Measurements from ENCODE around the gene LEPROT. TPM values are rescaled to one million over a fixed set of nuclear protein-coding genes. Genes with fewer than 3 reads are reported as not detected.

Gene LEPROT
- total and polyA plus RNA-seq, 8 donors, result 16.9 to 45.5 (median 30.3) TPM

DNA sequence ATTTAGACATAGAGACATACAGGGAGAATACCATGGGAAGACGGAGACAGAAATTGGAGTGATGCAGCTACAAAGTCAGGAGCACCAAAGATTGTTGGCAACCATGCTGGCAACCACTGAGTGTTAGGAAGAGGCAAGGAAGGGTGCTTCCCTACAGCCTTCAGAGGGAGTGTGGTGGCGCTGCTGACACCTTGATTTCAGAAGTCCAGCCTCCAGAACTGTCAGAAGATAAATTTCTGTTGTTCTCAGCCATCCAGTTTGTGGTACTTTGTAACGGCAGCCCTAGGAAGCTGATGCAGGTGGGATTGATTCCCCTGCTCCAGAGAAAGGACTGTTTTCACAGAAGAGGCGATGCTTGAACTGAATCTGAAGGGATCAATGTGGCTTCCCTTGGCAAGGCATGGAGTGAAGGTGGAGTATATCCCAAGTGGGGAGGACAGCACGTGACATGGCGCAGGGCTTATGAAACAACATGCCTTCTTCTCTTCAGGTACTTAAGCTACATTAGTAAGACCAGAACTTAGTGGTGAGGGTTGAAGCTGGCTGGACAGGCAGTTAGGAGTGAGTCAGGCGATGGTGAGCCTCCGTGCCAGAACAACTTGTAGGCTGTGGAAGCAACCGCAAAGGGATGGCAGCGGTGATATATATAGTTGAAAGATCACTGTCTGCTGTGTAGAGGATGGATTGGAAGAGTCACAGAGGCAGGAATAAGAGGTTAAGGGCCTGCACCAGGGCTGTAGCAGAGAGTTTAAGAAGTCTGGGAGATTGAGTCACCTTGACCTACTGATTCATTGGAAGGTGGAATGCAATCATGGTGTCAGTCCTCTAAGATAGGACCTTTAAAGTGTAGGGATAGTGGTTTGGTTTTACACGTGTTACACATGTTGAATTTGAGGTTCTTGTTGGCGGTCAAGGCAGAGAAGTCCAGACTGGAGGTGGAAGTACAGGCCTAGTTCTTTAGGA lies 2.1 kb downstream of the LEPROT start:
- TF ChIP-seq, protein P1, sequence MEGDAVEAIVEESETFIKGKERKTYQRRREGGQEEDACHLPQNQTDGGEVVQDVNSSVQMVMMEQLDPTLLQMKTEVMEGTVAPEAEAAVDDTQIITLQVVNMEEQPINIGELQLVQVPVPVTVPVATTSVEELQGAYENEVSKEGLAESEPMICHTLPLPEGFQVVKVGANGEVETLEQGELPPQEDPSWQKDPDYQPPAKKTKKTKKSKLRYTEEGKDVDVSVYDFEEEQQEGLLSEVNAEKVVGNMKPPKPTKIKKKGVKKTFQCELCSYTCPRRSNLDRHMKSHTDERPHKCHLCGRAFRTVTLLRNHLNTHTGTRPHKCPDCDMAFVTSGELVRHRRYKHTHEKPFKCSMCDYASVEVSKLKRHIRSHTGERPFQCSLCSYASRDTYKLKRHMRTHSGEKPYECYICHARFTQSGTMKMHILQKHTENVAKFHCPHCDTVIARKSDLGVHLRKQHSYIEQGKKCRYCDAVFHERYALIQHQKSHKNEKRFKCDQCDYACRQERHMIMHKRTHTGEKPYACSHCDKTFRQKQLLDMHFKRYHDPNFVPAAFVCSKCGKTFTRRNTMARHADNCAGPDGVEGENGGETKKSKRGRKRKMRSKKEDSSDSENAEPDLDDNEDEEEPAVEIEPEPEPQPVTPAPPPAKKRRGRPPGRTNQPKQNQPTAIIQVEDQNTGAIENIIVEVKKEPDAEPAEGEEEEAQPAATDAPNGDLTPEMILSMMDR (IDR thresholded peaks at IDR 0.05), result no peak
- peaks cover 4 to 15% (median 11%) of the 10 kb centered on the region in 3 donors for H3K36me3 ChIP-seq
- intact Hi-C loops (cut with DNase I), result no loop called here
- DNase-seq (no peak), ATAC-seq (no peak), FAIRE-seq (no peak)
- peaks cover 7 to 24% (median 19%) of the 10 kb centered on the region in 3 donors for H3K4me1 ChIP-seq
- H3K9me3 ChIP-seq, result no peaks in the 10 kb centered on the region
- peak overlapping the region in 1 of 4 donors; percentile 99 for H3K27ac ChIP-seq
- no peaks in the 10 kb centered on the region for H3K27me3 ChIP-seq
- WGBS, 2 donors, result 85 to 89% methylated on average over 12 of the region's 12 CpGs
- peak overlapping the region in 2 of 4 donors; percentile 82 to 92 for H3K4me3 ChIP-seq

DNA sequence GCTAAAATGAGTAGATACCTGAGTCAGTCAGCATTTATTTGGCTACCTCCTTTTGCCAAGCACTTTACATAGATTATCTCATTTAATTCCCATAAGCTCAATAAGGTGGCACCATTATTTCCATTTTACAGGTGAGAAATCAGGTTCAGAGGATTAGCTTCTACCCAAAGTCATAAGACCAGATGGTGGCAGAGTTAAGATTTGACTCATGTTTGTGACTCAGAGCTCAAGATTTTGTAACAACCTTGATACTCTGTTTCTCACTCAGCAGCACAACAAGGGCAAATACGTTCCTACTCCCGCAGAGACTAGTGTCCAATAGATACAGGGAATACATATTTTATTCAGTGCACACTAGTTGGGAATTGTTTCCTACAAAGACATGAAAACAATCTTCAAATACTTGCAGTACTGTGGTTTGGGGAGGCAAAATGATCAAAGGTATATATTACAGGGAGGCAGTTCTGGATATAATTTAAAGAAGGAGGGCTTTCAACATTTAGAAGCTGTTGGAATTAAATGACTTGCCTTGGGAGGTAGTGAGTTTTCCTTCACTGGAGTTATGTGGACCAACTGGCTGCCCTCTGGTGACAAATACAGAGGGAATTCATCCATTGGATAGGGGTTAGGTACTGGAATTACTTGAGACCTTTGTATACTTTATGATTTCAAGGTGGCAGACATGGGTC lies 3.6 kb downstream of the LEPROT start:
- DNase-seq (no peak), ATAC-seq (no peak), FAIRE-seq (no peak)
- H3K27me3 ChIP-seq, result no peaks in the 10 kb centered on the region
- H3K36me3 ChIP-seq, result peaks cover 4 to 19% (median 11%) of the 10 kb centered on the region in 3 donors
- no peak overlapping the region for H3K27ac ChIP-seq
- WGBS, 2 donors, result 47 to 57% methylated on average over 2 of the region's 2 CpGs
- TF ChIP-seq, protein P1 (IDR thresholded peaks at IDR 0.05), result no peak
- no peak overlapping the region for H3K4me3 ChIP-seq
- intact Hi-C loops (cut with DNase I), result no loop called here
- no peaks in the 10 kb centered on the region for H3K9me3 ChIP-seq
- H3K4me1 ChIP-seq, result peaks cover 7 to 24% (median 19%) of the 10 kb centered on the region in 3 donors

DNA sequence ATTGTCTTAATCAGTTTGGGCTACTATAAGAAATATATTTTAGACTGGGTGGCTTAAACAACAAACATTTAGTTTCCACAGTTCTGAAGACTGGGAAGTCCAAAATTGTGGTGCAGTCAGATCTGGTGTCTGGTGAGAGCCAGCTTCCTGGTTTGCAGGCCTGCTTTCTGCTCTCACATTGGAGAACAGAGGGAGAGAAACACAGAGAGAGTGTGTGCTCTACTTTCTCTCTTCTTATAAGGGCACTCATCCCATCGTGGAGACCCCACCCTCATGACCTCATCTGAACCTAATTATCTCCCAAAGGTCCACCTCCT lies 4.1 kb downstream of the LEPROT start:
- peaks cover 4 to 24% (median 11%) of the 10 kb centered on the region in 3 donors for H3K36me3 ChIP-seq
- H3K4me3 ChIP-seq, result no peak overlapping the region
- TF ChIP-seq, protein P1 (IDR thresholded peaks at IDR 0.05), result no peak
- WGBS, 2 donors, result 76 to 80% methylated on average over 1 of the region's 1 CpG
- no peak for DNase-seq
- H3K9me3 ChIP-seq, result no peaks in the 10 kb centered on the region
- no peak overlapping the region for H3K27ac ChIP-seq
- peaks cover 7 to 21% (median 15%) of the 10 kb centered on the region in 3 donors for H3K4me1 ChIP-seq
- intact Hi-C loops (cut with DNase I), result no loop called here
- no peaks in the 10 kb centered on the region for H3K27me3 ChIP-seq
- FAIRE-seq, result no peak
- ATAC-seq, result no peak

GRCh38 chr1:65425006-65425405 lies 4.5 kb downstream of the LEPROT start:
- DNase-seq (no peak), ATAC-seq (no peak), FAIRE-seq (no peak)
- TF ChIP-seq, protein P1 (IDR thresholded peaks at IDR 0.05), result no peak
- H3K36me3 ChIP-seq, result peaks cover 4 to 27% (median 11%) of the 10 kb centered on the region in 3 donors
- intact Hi-C loops (cut with DNase I), result no loop called here
- H3K27me3 ChIP-seq, result no peaks in the 10 kb centered on the region
- no peak overlapping the region for H3K27ac ChIP-seq
- 92 to 100% methylated on average over 2 of the region's 2 CpGs for WGBS, 2 donors
- peaks cover 7 to 21% (median 15%) of the 10 kb centered on the region in 3 donors for H3K4me1 ChIP-seq
- H3K9me3 ChIP-seq, result no peaks in the 10 kb centered on the region
- H3K4me3 ChIP-seq, result no peak overlapping the region

Measured in pancreas (tissue), 10 donors.